KG1 (cell line): ENCODE measurements around the gene NEK1.
"Not testable (repeated sequence)": the region's sequence is repeated elsewhere in the genome, so short reads cannot be mapped to it uniquely, and the experiment has no call there.

Experiments
- DNase-seq: peaks from one replicate; lab custom pipeline; 2025; lab: John Stamatoyannopoulos, UW

The NEK1 gene

DNA sequence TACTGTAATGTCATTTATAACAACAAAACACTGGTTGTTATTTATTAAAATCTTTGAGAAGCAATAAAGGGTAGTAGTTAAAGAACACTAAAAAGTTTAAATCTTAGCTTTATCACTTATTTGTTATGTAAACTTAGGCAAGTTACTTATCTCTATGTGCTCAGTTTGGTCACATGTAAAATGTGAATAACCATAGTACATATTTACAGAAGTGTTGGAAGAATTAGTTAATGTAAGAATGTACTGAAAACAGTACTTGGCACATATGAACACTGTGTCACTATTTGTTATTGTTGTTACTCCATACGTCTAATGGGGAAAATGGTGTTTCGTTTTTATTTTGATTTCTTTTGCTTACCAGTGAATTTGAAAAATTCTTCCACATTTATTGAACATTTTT lies 9.1 kb downstream of the NEK1 start:
- no peak for DNase-seq

DNA sequence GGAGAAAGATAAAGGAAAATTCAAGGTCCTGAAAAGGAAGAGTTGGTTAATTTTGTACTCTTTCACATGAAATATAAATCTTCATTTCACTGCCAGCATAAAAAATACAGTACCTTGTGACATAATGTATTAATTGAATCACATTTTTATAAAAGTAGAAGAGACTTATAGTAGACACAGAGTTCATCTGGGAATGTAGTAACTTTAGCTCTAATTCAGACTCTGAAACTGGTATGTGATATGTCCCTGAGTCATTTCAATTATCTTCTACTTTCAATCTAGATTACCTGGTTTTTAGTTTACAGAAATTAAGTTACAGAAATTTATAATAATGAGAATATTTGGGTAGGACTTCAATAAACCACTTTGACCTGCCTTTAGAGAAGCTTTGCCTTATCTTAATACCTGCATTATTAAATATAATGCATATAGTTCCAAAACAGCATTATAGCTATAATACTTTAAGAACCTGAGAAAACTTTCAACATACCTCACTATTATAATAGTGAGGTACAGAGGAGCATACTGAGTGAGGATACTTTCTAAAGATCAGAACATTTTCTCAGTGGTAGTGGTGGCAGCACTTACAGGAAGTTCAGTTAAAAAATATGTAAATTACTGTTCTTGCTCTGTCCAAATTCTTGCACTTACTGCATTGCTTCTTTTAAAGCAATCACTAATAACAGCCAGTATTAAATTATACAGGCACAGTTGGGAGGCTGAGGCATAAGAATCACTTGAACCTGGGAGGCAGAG lies 11.2 kb downstream of the NEK1 start:
- DNase-seq: no peak

DNA sequence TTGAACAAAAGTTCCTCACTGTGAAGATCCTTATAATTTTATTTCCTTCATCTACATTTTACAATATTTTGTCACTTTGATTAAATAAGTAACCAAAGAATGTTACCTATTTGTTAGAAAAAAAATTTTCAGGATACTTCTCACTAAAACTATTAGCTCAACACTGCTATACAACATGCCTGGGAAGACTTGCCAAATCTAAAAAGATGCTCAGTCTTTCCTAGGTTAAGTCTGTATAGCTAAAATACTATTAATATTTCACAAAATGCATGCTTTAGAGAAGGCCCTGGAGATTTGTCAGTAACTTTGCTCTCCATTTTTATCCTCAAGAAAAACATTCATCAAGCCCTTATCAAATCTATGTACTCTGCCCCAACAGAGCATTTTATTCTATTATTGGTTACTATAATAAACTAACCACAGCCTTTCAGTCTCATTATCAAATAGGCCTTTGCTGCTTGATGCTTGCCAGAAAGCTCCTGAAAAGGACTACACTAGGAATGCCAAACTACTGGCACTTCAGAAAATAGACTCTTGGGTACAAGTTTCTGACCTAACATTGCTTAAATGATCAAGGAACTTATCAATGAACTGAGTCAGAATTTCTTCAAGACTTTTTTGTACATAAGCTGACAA lies 17.7 kb downstream of the NEK1 start:
- DNase-seq: no peak

DNA sequence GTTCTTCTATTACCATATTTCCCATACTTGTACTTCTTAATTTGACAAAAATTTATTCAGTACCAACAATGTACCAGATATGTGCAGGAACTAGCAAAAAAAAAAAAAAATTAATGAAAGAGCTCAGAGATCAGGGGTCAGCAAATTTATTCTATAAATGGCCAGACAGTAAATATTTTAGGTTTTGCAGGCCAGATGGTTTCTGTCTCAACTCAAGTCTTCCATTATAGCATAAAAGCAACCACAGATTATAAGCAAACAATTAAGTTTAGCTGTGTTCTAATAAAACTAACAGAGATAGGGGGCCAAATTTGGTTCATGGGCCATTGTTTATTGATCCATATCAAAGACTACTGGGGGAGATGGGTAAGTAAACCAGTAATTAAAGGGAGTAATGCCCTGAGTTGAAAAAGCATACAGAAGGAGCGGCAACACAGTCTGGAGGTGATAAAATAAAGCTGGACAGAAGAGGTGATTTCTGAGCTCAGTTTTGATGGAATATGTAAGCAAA lies 19.3 kb downstream of the NEK1 start:
- DNase-seq: no peak

DNA sequence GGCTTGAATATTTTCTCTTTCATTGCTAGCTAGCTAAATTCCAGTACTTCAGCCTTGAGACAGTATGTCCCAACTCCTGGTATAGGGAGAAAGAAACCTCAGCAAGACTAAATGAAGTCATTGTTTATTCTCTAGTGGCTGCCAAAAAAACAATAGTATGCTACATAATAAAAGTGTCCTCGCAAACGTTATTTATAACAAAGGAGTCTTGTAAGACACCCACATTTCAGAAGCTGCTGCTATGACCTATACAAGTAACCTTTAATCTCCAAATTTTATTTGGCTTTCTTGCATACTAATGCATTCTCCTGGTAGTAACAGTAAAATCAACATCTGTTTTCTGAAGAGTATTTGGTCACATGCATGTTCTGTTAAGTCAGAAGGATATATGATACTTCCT lies 28.8 kb downstream of the NEK1 start:
- DNase-seq: no peak

DNA sequence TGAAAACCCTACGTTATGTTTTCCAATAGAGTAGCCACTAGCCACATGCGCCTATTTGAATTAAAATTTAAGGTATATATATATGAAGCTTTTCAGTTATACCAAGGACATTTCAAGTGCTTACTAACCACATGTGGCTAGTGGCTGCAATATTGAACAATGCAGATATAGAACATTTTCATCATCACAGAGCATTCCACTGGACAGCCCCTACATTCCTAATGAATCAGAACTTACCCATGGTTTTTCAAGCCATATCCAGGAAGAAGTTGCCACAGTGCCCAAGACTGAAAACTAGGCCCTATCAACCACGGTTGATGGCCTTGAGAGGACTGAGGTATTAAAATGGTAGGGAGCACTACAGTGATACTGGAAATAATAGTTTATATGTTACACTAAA lies 29.7 kb downstream of the NEK1 start:
- no peak for DNase-seq

DNA sequence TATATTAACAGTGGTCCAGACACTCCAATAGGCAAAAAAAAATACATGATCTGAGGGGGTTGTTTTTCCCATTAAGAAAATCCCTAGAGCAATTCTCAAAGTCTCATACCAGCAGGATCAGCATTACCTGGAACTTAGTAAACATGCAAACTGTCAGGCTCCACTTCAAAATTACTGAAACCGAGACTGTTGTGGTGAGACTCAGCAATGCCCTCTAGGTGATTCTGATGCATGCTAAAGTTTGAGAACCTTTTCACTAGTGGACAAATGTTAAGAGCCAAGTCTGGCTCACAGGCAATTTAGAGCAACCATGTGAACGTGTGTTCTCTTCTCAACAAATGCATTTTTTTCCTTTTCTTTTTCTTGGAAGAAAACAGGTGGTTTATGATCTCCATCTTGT lies 30.2 kb downstream of the NEK1 start:
- DNase-seq: no peak

DNA sequence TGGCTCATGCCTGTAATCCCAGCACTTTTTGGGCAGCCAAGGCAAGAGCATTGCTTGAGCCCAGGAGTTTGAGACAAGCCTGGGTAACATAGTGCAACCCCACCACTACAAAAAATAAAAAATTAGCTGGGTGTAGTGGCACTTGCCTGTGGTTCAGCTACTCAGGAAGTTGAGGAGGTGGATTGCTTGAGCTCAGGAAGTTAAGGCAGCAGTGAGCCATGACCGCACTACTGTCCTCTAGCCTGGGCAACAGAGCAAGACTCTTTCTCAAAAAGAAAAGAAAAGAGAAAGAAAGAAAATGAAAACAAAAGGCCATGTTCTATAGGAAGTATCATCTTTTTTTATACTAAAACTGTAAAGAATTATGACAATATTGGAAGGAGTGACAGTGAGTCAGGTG lies 38.5 kb downstream of the NEK1 start:
- no peak for DNase-seq

DNA sequence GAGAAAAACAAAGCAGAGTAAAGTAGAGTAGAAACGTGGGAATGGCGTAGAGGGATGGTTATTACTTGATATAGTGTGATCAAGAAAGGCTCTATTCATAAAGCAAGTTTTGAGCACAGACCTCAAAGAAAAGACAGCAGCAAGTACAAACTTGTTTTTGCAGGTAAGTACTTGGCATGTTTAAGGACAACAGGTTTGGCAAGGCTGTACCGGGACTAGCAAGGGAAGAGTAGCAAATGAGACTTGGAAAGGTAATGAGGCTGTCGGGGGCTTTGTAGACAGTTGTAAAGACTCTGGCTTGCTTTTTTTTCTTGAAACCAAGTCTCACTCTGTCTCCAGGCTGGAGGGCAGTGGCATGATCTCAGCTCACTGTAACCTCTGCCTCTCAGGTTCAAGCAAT lies 40.9 kb downstream of the NEK1 start:
- no peak for DNase-seq

DNA sequence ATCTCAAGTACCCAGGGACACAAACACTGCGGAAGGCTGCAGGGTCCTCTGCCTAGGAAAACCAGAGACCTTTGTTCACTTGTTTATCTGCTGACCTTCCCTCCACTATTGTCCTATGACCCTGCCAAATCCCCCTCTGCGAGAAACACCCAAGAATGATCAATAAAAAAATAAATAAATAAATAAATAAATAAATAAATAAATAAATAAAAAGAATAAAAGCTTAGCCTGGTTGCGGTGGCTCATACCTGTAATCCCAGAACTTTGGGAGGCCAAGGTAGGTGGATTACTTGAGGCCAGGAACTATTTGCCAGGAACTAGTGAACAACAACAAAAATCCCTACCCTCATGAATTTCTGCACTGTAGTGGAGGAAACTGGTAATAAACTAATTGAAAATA lies 41.4 kb downstream of the NEK1 start:
- DNase-seq: not testable (repeated sequence)

DNA sequence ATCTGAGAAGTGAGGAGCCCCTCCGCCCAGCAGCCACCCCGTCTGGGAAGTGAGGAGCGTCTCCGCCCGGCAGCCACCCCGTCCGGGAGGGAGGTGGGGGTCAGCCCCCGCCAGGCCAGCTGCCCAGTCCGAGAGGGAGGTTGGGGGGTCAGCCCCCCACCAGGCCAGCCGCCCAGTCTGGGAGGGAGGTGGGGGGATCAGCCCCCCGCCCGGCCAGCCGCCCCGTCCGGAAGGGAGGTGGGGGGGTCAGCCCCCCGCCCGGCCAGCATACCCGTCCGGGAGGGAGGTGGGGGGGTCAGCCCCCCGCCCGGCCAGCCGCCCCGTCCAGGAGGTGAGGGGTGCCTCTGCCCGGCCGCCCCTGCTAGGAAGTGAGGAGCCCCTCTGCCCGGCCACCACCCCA lies 42.1 kb downstream of the NEK1 start:
- DNase-seq: not testable (repeated sequence)

DNA sequence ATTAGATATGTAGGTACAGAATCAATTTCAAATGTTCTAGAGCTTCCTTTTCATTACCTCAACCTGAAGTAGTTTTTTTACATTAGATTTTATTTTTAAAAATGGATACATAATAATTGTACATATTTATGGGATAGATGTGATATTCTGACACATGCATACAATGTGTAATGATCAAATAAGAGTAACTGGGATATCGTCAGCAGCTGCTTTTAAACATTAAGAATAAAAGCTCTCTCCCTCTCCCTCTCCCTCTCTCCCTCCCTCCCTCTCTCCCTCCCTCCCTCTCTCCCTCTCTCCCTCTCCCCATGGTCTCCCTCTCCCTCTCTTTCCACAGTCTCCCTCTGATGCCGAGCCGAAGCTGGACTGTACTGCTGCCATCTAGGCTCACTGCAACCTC lies 43.2 kb downstream of the NEK1 start:
- DNase-seq: not testable (repeated sequence)

DNA sequence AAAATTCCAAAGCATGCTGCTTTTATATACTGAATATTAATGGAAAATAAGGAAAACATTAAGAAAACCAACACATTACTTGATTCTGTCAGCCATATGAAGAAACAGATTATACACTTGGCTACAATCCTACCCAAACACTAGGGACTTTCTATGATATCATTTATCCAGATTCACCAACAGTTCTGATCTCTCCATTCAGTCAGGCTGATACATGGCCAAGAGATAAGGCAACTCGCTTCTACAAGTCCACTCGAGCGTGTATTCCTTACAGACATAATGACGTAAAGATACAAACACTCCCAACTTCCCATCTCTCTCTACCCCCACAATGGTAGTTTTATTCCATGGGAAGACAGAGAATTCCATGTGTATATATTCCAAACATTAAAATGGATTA lies 44.5 kb downstream of the NEK1 start:
- no peak for DNase-seq

DNA sequence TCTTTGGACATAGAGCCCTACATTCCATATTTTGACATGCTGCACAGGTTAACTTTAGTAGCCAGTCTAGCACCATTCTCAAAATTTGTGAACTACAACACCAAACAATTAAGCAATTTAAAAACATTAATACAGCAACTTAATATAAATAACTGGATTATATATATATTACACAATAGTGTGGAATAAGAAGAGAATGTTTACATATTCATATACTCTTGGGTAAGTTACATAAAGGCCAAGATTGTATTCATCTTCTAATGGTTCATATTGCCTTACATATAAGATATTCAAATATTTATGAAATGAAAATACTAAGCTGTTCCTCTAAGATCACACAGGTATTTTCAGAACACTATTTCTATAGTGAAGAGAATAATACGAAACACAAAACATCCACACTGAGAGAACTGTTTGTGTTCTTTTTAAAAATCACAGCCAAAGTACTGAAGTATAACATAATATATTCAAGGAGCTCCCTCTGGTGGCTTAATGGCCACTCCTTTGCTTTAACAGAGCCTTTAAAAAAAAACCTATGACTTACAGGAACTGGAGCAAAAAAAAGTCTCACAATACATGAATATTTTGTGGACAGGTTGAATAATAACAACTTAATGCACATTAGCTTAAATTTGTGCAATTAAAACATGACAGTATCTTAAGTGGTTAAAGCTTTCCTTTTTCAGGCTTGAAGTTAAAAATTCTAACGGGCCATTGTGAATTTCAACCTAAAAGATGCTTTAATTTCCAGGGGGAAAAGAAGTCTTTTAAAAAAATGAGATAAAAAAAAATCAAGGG lies 46.2 kb downstream of the NEK1 start:
- DNase-seq: no peak

DNA sequence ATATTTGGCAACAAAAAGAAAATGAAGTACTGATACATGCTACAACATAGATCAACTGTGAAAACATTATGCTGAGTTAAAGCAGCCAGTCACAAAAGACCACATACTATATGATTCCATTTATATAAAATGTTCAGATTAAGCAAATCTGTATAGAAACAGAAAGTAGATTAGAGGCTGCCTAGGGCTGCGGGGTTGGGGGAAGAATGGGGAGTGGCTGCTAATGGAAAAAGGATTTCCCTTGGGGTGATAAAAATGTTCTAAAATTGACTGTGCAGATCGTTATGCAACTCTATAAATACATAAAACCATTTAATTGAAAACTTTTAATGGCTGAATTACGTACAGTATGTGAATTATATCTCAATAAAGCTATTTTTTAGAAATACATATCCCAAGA lies 46.8 kb downstream of the NEK1 start:
- no peak for DNase-seq

DNA sequence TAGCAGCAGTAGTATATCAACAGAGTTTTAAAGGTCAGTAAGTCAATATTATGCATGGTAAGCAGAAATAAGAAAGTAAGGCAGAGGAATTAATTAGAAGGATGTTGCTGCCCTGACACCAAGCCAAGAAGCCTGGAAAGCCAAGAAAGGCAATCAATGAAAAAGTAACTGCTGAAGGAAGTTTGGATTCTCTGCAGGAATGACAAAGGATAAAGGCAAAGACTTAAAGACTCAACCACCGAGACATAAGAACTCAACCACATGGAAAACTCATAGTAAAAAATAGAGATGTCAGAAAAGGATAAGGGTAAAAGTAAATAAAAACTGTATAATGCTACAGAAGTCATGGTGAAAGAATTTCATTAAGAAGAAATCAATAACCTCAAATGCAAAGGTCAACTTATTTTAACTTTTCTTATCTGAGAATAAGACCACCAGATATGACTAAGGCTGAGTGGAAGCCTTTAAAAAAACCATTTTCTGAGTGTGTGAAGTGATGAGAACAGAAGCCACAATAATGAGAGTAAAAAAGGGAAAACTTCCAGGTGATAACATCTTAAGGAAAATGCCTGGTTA lies 55.2 kb downstream of the NEK1 start:
- DNase-seq: no peak

DNA sequence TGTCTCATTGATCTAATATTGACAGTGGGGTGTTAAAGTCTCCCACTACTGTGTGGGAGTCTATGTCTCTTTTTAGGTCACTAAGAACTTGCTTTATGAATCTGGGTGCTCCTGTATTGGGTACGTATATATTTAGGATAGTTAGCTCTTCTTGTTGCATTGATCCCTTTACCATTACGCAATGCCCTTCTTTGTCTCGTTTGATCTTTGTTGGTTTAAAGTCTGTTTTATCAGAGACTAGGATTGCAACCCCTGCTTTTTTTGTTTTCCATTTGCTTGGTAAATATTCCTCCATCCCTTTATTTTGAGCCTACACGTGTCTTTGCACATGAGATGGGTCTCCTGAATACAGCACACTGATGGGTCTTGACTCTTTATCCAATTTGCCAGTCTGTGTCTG lies 65.8 kb downstream of the NEK1 start:
- not testable (repeated sequence) for DNase-seq

DNA sequence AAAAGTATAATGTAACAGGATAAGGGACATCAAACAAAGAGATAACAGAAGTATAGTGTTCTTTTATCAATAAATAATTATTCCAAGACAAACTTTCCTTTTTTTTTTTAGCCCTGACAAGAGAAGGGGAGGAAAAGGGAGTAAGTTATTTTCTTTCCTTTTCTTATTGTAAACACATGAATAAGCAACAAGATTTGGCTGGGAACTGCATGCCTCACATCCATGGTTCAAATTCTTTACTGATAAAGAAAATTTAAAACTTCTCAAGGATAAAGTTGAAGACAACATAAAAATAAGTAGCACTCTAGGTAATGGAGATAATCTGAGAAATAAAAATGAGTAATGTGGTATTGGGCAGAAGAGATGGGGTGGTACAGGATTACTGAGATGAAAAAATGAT lies 71.6 kb downstream of the NEK1 start:
- no peak for DNase-seq

DNA sequence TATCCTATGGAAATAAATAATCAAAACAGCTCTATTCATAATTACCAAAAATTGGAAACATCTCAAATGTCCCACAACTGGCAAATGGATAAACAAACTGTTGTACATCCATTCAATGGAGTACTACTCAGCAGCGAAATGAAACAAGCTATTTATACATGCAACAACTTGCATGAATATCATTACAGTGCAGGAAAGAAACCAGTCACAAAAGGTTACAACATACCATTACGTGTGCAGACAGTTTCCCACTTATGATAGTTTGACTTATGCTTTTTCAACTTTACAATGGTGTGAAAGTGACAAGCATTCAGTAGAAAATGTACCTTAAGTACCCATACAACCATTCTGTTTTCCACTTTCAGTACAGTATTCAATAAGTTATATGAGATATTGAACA lies 82.3 kb downstream of the NEK1 start:
- DNase-seq: no peak

DNA sequence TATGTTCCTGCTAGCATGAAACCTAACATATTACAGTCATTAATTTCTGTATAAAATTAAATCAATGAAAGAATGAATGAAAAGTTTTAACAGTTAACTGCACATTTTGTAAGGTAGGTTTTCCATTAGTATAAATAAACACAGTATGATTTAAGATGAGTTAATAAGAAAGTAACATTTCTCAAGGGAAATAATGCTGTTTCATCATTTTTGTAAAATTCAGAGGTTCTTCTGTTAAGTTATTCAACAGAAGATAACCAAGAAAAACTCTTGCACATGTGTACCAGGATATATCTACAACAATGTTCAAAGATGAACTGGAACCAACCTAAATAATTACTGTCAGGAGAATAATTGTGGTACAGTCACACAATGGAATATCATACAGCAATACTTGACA lies 88.6 kb downstream of the NEK1 start:
- DNase-seq: no peak

DNA sequence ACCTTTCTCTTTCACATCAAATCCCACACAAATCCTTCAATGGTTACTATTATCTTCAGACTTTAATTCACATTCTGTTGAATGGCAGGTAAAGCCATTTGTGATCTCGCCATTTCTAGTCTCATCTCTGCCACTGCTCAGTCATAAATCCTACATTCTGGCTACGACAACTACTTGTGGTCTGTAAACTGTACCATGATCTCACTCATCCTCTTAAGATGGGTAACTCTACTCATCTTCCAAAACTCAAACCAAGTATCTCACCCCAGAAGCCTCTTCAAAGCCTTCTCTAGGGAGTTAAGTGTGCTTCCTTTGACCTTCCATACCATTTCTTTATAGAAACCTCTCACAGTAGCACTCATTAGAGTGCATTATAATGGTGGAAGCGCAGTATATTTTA lies 101.8 kb downstream of the NEK1 start:
- no peak for DNase-seq

DNA sequence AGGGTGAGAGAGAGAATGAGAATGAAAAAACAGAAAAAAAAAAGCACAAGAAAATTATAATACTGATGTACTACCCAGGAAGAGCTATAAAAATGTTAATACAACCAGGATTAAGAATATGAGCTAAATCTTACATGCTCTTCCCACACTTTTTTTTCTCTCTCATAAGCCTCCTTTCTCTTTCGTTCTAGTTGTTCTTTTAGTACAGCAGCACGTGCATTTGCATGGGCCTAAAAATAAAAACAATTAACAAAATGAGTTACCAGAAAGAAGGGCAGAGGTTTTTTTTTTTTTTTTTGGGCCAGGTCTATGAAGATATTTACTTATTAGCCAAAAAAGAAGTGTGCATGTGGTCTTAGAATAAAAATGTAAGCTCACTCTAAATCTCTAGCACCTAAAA lies 105.5 kb downstream of the NEK1 start:
- no peak for DNase-seq

DNA sequence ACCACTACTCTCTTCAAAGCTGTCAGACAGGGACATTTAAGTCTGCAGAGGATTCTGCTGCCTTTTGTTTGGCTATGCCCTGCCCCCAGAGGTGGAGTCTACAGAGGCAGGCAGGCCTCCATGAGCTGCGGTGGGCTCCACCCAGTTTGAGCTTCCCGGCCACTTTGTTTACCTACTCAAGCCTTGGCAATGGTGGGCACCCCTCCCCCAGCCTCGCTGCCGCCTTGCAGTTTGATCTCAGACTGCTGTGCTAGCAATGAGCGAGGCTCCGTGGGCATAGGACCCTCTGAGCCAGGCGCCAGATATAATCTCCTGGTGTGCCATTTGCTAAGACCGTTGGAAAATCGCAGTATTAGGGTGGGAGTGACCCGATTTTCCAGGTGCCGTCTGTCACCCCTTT lies 112.5 kb downstream of the NEK1 start:
- DNase-seq: not testable (repeated sequence)
